ENCODE measurements around the gene ADM2.
A peak's percentile ranks its signal among the peaks of the same experiment; 100 is the strongest.

Gene ADM2

GRCh38 chr22:50467773-50468440, 13.4 kb upstream of the ADM2 start:
- no peak for DNase-seq (ENCODE audit: low read depth in 3 of 3)

- no peak for DNase-seq (ENCODE audit: low read depth in 3 of 3)
Measured at GRCh38 chr22:50468626-50469025, 12.7 kb upstream of the ADM2 start.

GRCh38 chr22:50469377-50470305, 11.7 kb upstream of the ADM2 start:
- DNase-seq (ENCODE audit: low read depth in 3 of 3) = peak; percentile 66 to 95 (median 88)

- no peak for DNase-seq (ENCODE audit: low read depth in 3 of 3)
Measured at GRCh38 chr22:50470491-50470890, 10.9 kb upstream of the ADM2 start.

GRCh38 chr22:50471197-50471847, 10.0 kb upstream of the ADM2 start:
- no peak for DNase-seq (ENCODE audit: low read depth in 3 of 3)

- DNase-seq (ENCODE audit: low read depth in 3 of 3) = no peak
Measured at GRCh38 chr22:50471962-50472361, 9.4 kb upstream of the ADM2 start.

- no peak for DNase-seq (ENCODE audit: low read depth in 3 of 3)
Measured at GRCh38 chr22:50473088-50473487, 8.3 kb upstream of the ADM2 start.

- DNase-seq (ENCODE audit: low read depth in 3 of 3) = no peak
Measured at GRCh38 chr22:50473855-50474671, 7.3 kb upstream of the ADM2 start.

GRCh38 chr22:50474710-50475651, 6.4 kb upstream of the ADM2 start, which contains the start of gene SBF1:
Gene SBF1, minus strand, starts transcription at chr22:50475035. Its CDS starts 195 bp downstream, at chr22:50474840.
- DNase-seq (ENCODE audit: low read depth in 3 of 3) = peak; percentile 71 to 88 (median 80)

GRCh38 chr22:50475652-50476002, 5.7 kb upstream of the ADM2 start:
- no peak for DNase-seq (ENCODE audit: low read depth in 3 of 3)

GRCh38 chr22:50476868-50477267, 4.5 kb upstream of the ADM2 start:
- DNase-seq (ENCODE audit: low read depth in 3 of 3) = no peak

GRCh38 chr22:50477923-50478322, 3.4 kb upstream of the ADM2 start:
- DNase-seq (ENCODE audit: low read depth in 3 of 3) = no peak

GRCh38 chr22:50479721-50480120, 1.6 kb upstream of the ADM2 start:
- DNase-seq (ENCODE audit: low read depth in 3 of 3) = no peak

GRCh38 chr22:50481045-50481439, 301 bp upstream of the ADM2 start:
- DNase-seq (ENCODE audit: low read depth in 3 of 3) = no peak

- DNase-seq (ENCODE audit: low read depth in 3 of 3) = no peak
Measured at GRCh38 chr22:50482107-50483074, 1.0 kb downstream of the ADM2 start.

GRCh38 chr22:50483106-50483505, 1.8 kb downstream of the ADM2 start:
- no peak for DNase-seq (ENCODE audit: low read depth in 3 of 3)

- DNase-seq (ENCODE audit: low read depth in 3 of 3) = no peak
Measured at GRCh38 chr22:50483556-50483955, 2.2 kb downstream of the ADM2 start.

- DNase-seq (ENCODE audit: low read depth in 3 of 3) = no peak
Measured at GRCh38 chr22:50483977-50484853, 2.9 kb downstream of the ADM2 start.

Data from stimulated activated CD4-positive, alpha-beta T cell treated with anti-CD3 and anti-CD28 coated beads, TNF-alpha, amount 100 ng/mL, for 48 hours (primary cell).